Measurements from ENCODE around the gene SDK1.

Gene SDK1

GRCh38 chr7:3655635-3656034, 354.6 kb downstream of the SDK1 start:
- no peaks in the 10 kb centered on the region for H3K9me3 Mint-ChIP-seq
- DNase-seq (ENCODE audit: low spot score in 2 of 2), result no peak
- no peak overlapping the region for H3K4me3 Mint-ChIP-seq
- ATAC-seq (replicated peaks; ENCODE audit: extremely low read depth, poor library complexity, severe bottlenecking), result no peak
- no peaks in the 10 kb centered on the region for H3K4me1 Mint-ChIP-seq
- H3K27me3 Mint-ChIP-seq, result peaks cover 63% of the 10 kb centered on the region
- H3K36me3 Mint-ChIP-seq (ENCODE audit: insufficient read depth), result no peaks in the 10 kb centered on the region
- no peak overlapping the region for H3K27ac Mint-ChIP-seq (ENCODE audit: low read depth)

- no peak for ATAC-seq (replicated peaks; ENCODE audit: extremely low read depth, poor library complexity, severe bottlenecking)
- Mint-ChIP-seq H3K4me1 (no peaks in the 10 kb centered on the region), H3K36me3 (ENCODE audit: insufficient read depth) (no peaks in the 10 kb centered on the region), H3K9me3 (no peaks in the 10 kb centered on the region), H3K27ac (ENCODE audit: low read depth) (no peak overlapping the region), H3K4me3 (no peak overlapping the region), H3K27me3 (peaks cover 60% of the 10 kb centered on the region)
- no peak for DNase-seq (ENCODE audit: low spot score in 2 of 2)
Observed at GRCh38 chr7:3657206-3657605, 356.2 kb downstream of the SDK1 start.

- peaks cover 24% of the 10 kb centered on the region for H3K27me3 Mint-ChIP-seq
Observed at GRCh38 chr7:3668743-3669142, 367.7 kb downstream of the SDK1 start.

GRCh38 chr7:3670898-3671297, 369.8 kb downstream of the SDK1 start:
- ATAC-seq (replicated peaks; ENCODE audit: extremely low read depth, poor library complexity, severe bottlenecking) (no peak), DNase-seq (ENCODE audit: low spot score in 2 of 2) (no peak)
- H3K27ac Mint-ChIP-seq (ENCODE audit: low read depth), result no peak overlapping the region
- no peak overlapping the region for H3K4me3 Mint-ChIP-seq
- H3K9me3 Mint-ChIP-seq, result no peaks in the 10 kb centered on the region
- H3K36me3 Mint-ChIP-seq (ENCODE audit: insufficient read depth), result no peaks in the 10 kb centered on the region
- no peaks in the 10 kb centered on the region for H3K4me1 Mint-ChIP-seq
- H3K27me3 Mint-ChIP-seq, result peaks cover 15% of the 10 kb centered on the region

More at GRCh38 chr7:3668743-3669142, 367.7 kb downstream of the SDK1 start:
- Mint-ChIP-seq H3K36me3 (ENCODE audit: insufficient read depth) (no peaks in the 10 kb centered on the region), H3K9me3 (no peaks in the 10 kb centered on the region), H3K4me1 (no peaks in the 10 kb centered on the region), H3K27ac (ENCODE audit: low read depth) (no peak overlapping the region), H3K4me3 (no peak overlapping the region)
- DNase-seq (ENCODE audit: low spot score in 2 of 2) (no peak), ATAC-seq (replicated peaks; ENCODE audit: extremely low read depth, poor library complexity, severe bottlenecking) (no peak)

- ATAC-seq (replicated peaks; ENCODE audit: extremely low read depth, poor library complexity, severe bottlenecking), result no peak
- H3K27me3 Mint-ChIP-seq, result peaks cover 18% of the 10 kb centered on the region
- H3K27ac Mint-ChIP-seq (ENCODE audit: low read depth), result no peak overlapping the region
- no peaks in the 10 kb centered on the region for H3K4me1 Mint-ChIP-seq
- H3K9me3 Mint-ChIP-seq, result no peaks in the 10 kb centered on the region
- H3K4me3 Mint-ChIP-seq, result no peak overlapping the region
- no peaks in the 10 kb centered on the region for H3K36me3 Mint-ChIP-seq (ENCODE audit: insufficient read depth)
- peak in 1 of 2 donors; percentile 13 for DNase-seq (ENCODE audit: low spot score in 2 of 2)
Observed at GRCh38 chr7:3673524-3673923, 372.5 kb downstream of the SDK1 start.

- DNase-seq (ENCODE audit: low spot score in 2 of 2) (no peak), ATAC-seq (replicated peaks; ENCODE audit: extremely low read depth, poor library complexity, severe bottlenecking) (no peak)
- H3K27me3 Mint-ChIP-seq, result peaks cover 62% of the 10 kb centered on the region
- H3K36me3 Mint-ChIP-seq (ENCODE audit: insufficient read depth), result no peaks in the 10 kb centered on the region
- no peak overlapping the region for H3K4me3 Mint-ChIP-seq
- H3K27ac Mint-ChIP-seq (ENCODE audit: low read depth), result no peak overlapping the region
- H3K9me3 Mint-ChIP-seq, result no peaks in the 10 kb centered on the region
- no peaks in the 10 kb centered on the region for H3K4me1 Mint-ChIP-seq
Observed at GRCh38 chr7:3678314-3678810, 377.3 kb downstream of the SDK1 start.

GRCh38 chr7:3682028-3682710, 381.1 kb downstream of the SDK1 start:
- no peak overlapping the region for H3K4me3 Mint-ChIP-seq
- H3K36me3 Mint-ChIP-seq (ENCODE audit: insufficient read depth), result no peaks in the 10 kb centered on the region
- no peak overlapping the region for H3K27ac Mint-ChIP-seq (ENCODE audit: low read depth)
- H3K9me3 Mint-ChIP-seq, result no peaks in the 10 kb centered on the region
- ATAC-seq (replicated peaks; ENCODE audit: extremely low read depth, poor library complexity, severe bottlenecking) (no peak), DNase-seq (ENCODE audit: low spot score in 2 of 2) (no peak)
- no peaks in the 10 kb centered on the region for H3K4me1 Mint-ChIP-seq
- H3K27me3 Mint-ChIP-seq, result peaks cover 72% of the 10 kb centered on the region

GRCh38 chr7:3683546-3684539, 382.8 kb downstream of the SDK1 start:
- Mint-ChIP-seq H3K9me3 (no peaks in the 10 kb centered on the region), H3K36me3 (ENCODE audit: insufficient read depth) (no peaks in the 10 kb centered on the region), H3K4me3 (no peak overlapping the region), H3K4me1 (no peaks in the 10 kb centered on the region), H3K27me3 (peaks cover 55% of the 10 kb centered on the region), H3K27ac (ENCODE audit: low read depth) (no peak overlapping the region)
- no peak for DNase-seq (ENCODE audit: low spot score in 2 of 2)
- no peak for ATAC-seq (replicated peaks; ENCODE audit: extremely low read depth, poor library complexity, severe bottlenecking)

- H3K36me3 Mint-ChIP-seq (ENCODE audit: insufficient read depth), result no peaks in the 10 kb centered on the region
- no peak overlapping the region for H3K4me3 Mint-ChIP-seq
- ATAC-seq (replicated peaks; ENCODE audit: extremely low read depth, poor library complexity, severe bottlenecking) (no peak), DNase-seq (ENCODE audit: low spot score in 2 of 2) (no peak)
- no peaks in the 10 kb centered on the region for H3K9me3 Mint-ChIP-seq
- no peak overlapping the region for H3K27ac Mint-ChIP-seq (ENCODE audit: low read depth)
- no peaks in the 10 kb centered on the region for H3K4me1 Mint-ChIP-seq
- peaks cover 15% of the 10 kb centered on the region for H3K27me3 Mint-ChIP-seq
Observed at GRCh38 chr7:3688071-3688470, 387.0 kb downstream of the SDK1 start.

GRCh38 chr7:3688842-3689241, 387.8 kb downstream of the SDK1 start:
- Mint-ChIP-seq H3K27ac (ENCODE audit: low read depth) (no peak overlapping the region), H3K4me1 (no peaks in the 10 kb centered on the region), H3K27me3 (peaks cover 23% of the 10 kb centered on the region), H3K4me3 (no peak overlapping the region), H3K9me3 (no peaks in the 10 kb centered on the region), H3K36me3 (ENCODE audit: insufficient read depth) (no peaks in the 10 kb centered on the region)
- DNase-seq (ENCODE audit: low spot score in 2 of 2) (no peak), ATAC-seq (replicated peaks; ENCODE audit: extremely low read depth, poor library complexity, severe bottlenecking) (no peak)

- ATAC-seq (replicated peaks; ENCODE audit: extremely low read depth, poor library complexity, severe bottlenecking) (no peak), DNase-seq (ENCODE audit: low spot score in 2 of 2) (no peak)
- no peaks in the 10 kb centered on the region for H3K4me1 Mint-ChIP-seq
- peaks cover 30% of the 10 kb centered on the region for H3K27me3 Mint-ChIP-seq
- no peaks in the 10 kb centered on the region for H3K36me3 Mint-ChIP-seq (ENCODE audit: insufficient read depth)
- no peaks in the 10 kb centered on the region for H3K9me3 Mint-ChIP-seq
- H3K4me3 Mint-ChIP-seq, result no peak overlapping the region
- H3K27ac Mint-ChIP-seq (ENCODE audit: low read depth), result no peak overlapping the region
Observed at GRCh38 chr7:3691478-3692158, 390.6 kb downstream of the SDK1 start.

GRCh38 chr7:3695602-3696001, 394.6 kb downstream of the SDK1 start:
- no peaks in the 10 kb centered on the region for H3K36me3 Mint-ChIP-seq (ENCODE audit: insufficient read depth)
- no peak overlapping the region for H3K4me3 Mint-ChIP-seq
- DNase-seq (ENCODE audit: low spot score in 2 of 2) (no peak), ATAC-seq (replicated peaks; ENCODE audit: extremely low read depth, poor library complexity, severe bottlenecking) (no peak)
- no peaks in the 10 kb centered on the region for H3K4me1 Mint-ChIP-seq
- no peak overlapping the region for H3K27ac Mint-ChIP-seq (ENCODE audit: low read depth)
- no peaks in the 10 kb centered on the region for H3K9me3 Mint-ChIP-seq
- H3K27me3 Mint-ChIP-seq, result peaks cover 49% of the 10 kb centered on the region

All from central memory CD8-positive, alpha-beta T cell (primary cell).